Panc1 (cell line): ENCODE measurements around the gene LILRB1.

Source experiments
- POLR2AphosphoS5 ChIP-seq: IDR thresholded peaks from 2 replicates; pipeline ENCODE4 v1.6.1; 2012; ENCODE audit warnings: mild to moderate bottlenecking, low read depth, low read length, moderate library complexity
- TF ChIP-seq, protein P1 (sequence below): fragments of 450-650 bp; IDR thresholded peaks from 2 replicates; pipeline ENCODE4 v1.5.1; 2017; ENCODE audit warnings: mild to moderate bottlenecking
- TF ChIP-seq, protein P2 (sequence below), 2 experiments: IDR thresholded peaks; 2 replicates each; pipeline ENCODE4 v1.6.1; 2011 to 2012; ENCODE audit warnings: low read depth in 2 of 2, control low read depth in 1 of 2, low read length in 1 of 2, mild to moderate bottlenecking in 1 of 2, moderate library complexity in 1 of 2; ENCODE audit not compliant: insufficient read depth in 1 of 2

DNA sequence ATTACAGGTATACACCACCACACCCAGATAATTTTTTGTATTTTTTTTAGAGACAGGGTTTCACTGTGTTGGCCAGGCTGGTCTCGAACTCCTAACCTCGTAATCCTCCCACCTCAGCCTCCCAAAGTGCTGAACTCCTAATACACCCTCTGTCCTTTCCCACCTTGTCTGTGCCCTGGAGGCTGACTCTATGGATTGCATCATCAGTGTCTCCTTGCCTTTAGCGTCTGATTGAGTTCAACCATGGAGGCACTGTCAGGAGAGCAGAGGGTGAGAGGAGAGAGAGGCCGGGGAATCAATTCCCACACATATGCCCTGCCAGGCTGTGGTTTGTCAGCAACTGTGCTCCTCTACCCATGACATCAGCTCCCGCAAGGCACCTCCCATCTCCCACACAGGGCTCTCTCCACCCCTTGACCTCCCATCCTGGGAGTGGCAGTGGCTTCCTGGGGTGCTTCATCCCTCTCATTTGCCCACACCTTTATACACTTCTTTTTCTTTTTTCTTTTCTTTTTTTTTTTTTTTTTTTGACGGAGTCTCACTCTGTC, 19.9 kb downstream of the LILRB1 start:
- TF ChIP-seq, protein P1, sequence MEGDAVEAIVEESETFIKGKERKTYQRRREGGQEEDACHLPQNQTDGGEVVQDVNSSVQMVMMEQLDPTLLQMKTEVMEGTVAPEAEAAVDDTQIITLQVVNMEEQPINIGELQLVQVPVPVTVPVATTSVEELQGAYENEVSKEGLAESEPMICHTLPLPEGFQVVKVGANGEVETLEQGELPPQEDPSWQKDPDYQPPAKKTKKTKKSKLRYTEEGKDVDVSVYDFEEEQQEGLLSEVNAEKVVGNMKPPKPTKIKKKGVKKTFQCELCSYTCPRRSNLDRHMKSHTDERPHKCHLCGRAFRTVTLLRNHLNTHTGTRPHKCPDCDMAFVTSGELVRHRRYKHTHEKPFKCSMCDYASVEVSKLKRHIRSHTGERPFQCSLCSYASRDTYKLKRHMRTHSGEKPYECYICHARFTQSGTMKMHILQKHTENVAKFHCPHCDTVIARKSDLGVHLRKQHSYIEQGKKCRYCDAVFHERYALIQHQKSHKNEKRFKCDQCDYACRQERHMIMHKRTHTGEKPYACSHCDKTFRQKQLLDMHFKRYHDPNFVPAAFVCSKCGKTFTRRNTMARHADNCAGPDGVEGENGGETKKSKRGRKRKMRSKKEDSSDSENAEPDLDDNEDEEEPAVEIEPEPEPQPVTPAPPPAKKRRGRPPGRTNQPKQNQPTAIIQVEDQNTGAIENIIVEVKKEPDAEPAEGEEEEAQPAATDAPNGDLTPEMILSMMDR: no peak
- TF ChIP-seq POLR2AphosphoS5: no peak
- TF ChIP-seq, protein P2, sequence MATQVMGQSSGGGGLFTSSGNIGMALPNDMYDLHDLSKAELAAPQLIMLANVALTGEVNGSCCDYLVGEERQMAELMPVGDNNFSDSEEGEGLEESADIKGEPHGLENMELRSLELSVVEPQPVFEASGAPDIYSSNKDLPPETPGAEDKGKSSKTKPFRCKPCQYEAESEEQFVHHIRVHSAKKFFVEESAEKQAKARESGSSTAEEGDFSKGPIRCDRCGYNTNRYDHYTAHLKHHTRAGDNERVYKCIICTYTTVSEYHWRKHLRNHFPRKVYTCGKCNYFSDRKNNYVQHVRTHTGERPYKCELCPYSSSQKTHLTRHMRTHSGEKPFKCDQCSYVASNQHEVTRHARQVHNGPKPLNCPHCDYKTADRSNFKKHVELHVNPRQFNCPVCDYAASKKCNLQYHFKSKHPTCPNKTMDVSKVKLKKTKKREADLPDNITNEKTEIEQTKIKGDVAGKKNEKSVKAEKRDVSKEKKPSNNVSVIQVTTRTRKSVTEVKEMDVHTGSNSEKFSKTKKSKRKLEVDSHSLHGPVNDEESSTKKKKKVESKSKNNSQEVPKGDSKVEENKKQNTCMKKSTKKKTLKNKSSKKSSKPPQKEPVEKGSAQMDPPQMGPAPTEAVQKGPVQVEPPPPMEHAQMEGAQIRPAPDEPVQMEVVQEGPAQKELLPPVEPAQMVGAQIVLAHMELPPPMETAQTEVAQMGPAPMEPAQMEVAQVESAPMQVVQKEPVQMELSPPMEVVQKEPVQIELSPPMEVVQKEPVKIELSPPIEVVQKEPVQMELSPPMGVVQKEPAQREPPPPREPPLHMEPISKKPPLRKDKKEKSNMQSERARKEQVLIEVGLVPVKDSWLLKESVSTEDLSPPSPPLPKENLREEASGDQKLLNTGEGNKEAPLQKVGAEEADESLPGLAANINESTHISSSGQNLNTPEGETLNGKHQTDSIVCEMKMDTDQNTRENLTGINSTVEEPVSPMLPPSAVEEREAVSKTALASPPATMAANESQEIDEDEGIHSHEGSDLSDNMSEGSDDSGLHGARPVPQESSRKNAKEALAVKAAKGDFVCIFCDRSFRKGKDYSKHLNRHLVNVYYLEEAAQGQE (IDR thresholded peaks at IDR 0.05; ENCODE audit: insufficient read depth in 1 of 2, low read depth in 2 of 2, low read length in 1 of 2): no peak
